ENCODE results near the gene EIF2AK3.
"Not testable (repeated sequence)": the region's sequence is repeated elsewhere in the genome, so short reads cannot be mapped to it uniquely, and the experiment has no call there.

- TF ChIP-seq EZH2 (IDR thresholded peaks at IDR 0.05); POLR2AphosphoS5 (IDR thresholded peaks at IDR 0.05; ENCODE audit: borderline replicate concordance, low read depth, low read length); FOXP2 (optimal IDR thresholded peaks at IDR 0.05; ENCODE audit: control extremely low read depth, extremely low read length, insufficient read depth): not testable (repeated sequence)
Observed at GRCh38 chr2:88645291-88645882, 18.1 kb upstream of the EIF2AK3 start.

Measured in SK-N-MC (cell line).